Gastroesophageal sphincter (tissue), 4 donors: ENCODE data around the gene RGP1. TPM values are rescaled to one million over a fixed set of nuclear protein-coding genes. Genes with fewer than 3 reads are reported as not detected.
A peak's percentile ranks its signal among the peaks of the same experiment; 100 is the strongest.

ENCODE experiments used
- ATAC-seq: fragments of 150-250 bp; one replicate; pipeline ENCODE4 v1.9.1; 2016; ENCODE audit warnings: mild to moderate bottlenecking, moderate library complexity
- H3K27ac ChIP-seq, 4 donors: fragments of 200-600 bp; sonication (generic) in 3 of 4; 1 replicate in 3 of 4; 2 replicates in 1 of 4; pipeline ENCODE4 v1.5.1; 2016 to 2019
- H3K27me3 ChIP-seq: fragments of 200-600 bp; sonication (generic); one replicate; pipeline ENCODE4 v1.5.1; 2019
- H3K36me3 ChIP-seq, 2 donors: fragments of 200-600 bp; sonication (generic); one replicate each; pipeline ENCODE4 v1.5.1; 2019; ENCODE audit warnings: control low read depth in 1 of 2
- H3K4me1 ChIP-seq, 3 donors: fragments of 200-600 bp; sonication (generic); 1 replicate in 2 of 3; 2 replicates in 1 of 3; pipeline ENCODE4 v1.5.1; 2016 to 2019; ENCODE audit warnings: control low read depth in 2 of 3
- H3K4me3 ChIP-seq, 2 donors: fragments of 200-600 bp; sonication (generic); one replicate each; pipeline ENCODE4 v1.5.1; 2019; ENCODE audit warnings: mild to moderate bottlenecking in 1 of 2, moderate library complexity in 1 of 2
- H3K9me3 ChIP-seq, 3 donors: fragments of 200-600 bp; sonication (generic); one replicate each; pipeline ENCODE4 v1.5.1; 2017 to 2019; ENCODE audit warnings: control low read depth in 2 of 3
- EP300 ChIP-seq: sonication (generic); formaldehyde crosslinking; IDR thresholded peaks from one replicate; pipeline ENCODE4 v1.6.1; 2017; ENCODE audit warnings: antibody characterized with exemption, mild to moderate bottlenecking
- POLR2A ChIP-seq, 2 donors: fragments of 450-650 bp; IDR thresholded peaks; one replicate each; pipeline ENCODE4 v1.6.1; 2017; ENCODE audit warnings: antibody characterized with exemption in 2 of 2, mild to moderate bottlenecking in 2 of 2, moderate library complexity in 1 of 2
- POLR2AphosphoS5 ChIP-seq: sonication (generic); formaldehyde crosslinking; IDR thresholded peaks from one replicate; pipeline ENCODE4 v1.6.1; 2017; ENCODE audit warnings: antibody characterized with exemption
- WGBS, 2 donors: methylation state at CpG; one replicate each; pipeline ENCODE4 v1.1.5; 2018; ENCODE audit warnings: low coverage in 1 of 2; 5-methylcytosine and 5-hydroxymethylcytosine counted together
- total RNA-seq, 4 donors: library from RNA; depleted of rRNA; stranded (reverse); fragments of >200 nt; gene quantifications; one replicate each; pipeline ENCODE4 v1.1.0, GENCODE V29; 2016
- TF ChIP-seq, protein P1 (sequence below), 4 experiments: fragments of 200-600 bp in 2 of 4; fragments of 450-650 bp in 2 of 4; sonication (generic) in 1 of 4; IDR thresholded peaks; one replicate each; pipeline ENCODE4 v1.5.1; 2017 to 2019; ENCODE audit warnings: antibody characterized with exemption in 4 of 4, mild to moderate bottlenecking in 2 of 4, moderate library complexity in 2 of 4

RGP1 gene
- total RNA-seq, 4 donors from 2014 or later = 19.7 to 34.4 (median 23.4) TPM

DNA sequence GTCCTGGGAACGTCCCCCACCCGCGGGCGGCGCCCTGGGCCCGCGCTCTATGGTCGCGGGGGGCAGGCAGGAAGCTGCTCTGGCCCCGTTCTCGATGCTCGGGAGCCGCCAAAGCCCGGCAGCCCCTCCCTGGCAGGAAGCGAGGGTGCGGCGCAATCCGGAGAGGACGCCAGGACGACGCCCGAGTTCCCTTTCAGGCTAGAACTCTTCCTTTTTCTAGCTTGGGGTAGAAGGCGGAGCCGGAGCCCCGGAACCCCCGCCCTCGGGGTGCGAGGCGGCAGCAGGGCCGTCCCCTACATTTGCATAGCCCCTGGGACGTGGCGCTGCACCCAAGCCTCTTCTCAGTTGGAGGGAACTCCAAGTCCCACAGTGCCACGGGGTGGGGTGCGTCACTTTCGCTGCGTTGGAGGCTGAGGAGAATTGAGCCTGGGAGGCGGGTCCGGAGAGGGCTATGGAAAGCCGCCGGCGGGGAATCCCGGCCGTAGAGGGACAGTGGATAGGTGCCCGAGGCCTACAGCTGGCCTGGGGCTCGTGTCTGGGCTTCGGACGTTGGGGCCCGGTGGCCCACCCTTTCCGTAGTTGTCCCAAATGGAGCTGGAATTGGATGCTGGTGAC lies 16.8 kb upstream of the RGP1 start, which contains the start of the genes CREB3 and TLN1:
Gene CREB3, plus strand, starts transcription at position 482 of the 615 bp plus-strand sequence. Its CDS starts 107 bp downstream, at position 589.
Gene TLN1, minus strand, starts transcription at position 11 of the 615 bp plus-strand sequence. CDS start 6,501 bp downstream, outside the sequence.
- no peaks in the 10 kb centered on the region for H3K9me3 ChIP-seq
- H3K27me3 ChIP-seq = no peaks in the 10 kb centered on the region
- TF ChIP-seq EP300 (no peak), POLR2A (IDR thresholded peaks at IDR 0.05) (peak; percentile 28 to 36), POLR2AphosphoS5 (peak; percentile 92)
- TF ChIP-seq, protein P1, sequence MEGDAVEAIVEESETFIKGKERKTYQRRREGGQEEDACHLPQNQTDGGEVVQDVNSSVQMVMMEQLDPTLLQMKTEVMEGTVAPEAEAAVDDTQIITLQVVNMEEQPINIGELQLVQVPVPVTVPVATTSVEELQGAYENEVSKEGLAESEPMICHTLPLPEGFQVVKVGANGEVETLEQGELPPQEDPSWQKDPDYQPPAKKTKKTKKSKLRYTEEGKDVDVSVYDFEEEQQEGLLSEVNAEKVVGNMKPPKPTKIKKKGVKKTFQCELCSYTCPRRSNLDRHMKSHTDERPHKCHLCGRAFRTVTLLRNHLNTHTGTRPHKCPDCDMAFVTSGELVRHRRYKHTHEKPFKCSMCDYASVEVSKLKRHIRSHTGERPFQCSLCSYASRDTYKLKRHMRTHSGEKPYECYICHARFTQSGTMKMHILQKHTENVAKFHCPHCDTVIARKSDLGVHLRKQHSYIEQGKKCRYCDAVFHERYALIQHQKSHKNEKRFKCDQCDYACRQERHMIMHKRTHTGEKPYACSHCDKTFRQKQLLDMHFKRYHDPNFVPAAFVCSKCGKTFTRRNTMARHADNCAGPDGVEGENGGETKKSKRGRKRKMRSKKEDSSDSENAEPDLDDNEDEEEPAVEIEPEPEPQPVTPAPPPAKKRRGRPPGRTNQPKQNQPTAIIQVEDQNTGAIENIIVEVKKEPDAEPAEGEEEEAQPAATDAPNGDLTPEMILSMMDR (IDR thresholded peaks at IDR 0.05) = peak in 1 of 4 experiments; percentile 14
- peak within 1 kb of the TSS; percentile 97 to 100 (median 98) for H3K27ac ChIP-seq
- WGBS, 2 donors = no CpG with 5 or more reads among the region's 49 CpGs
- peak; percentile 89 for ATAC-seq
- H3K4me3 ChIP-seq = peak within 1 kb of the TSS; percentile 79 to 85
- H3K36me3 ChIP-seq = peaks cover 0 to 35% of the 10 kb centered on the region in 2 donors
- H3K4me1 ChIP-seq = peaks cover 0 to 74% (median 24%) of the 10 kb centered on the region in 3 donors

DNA sequence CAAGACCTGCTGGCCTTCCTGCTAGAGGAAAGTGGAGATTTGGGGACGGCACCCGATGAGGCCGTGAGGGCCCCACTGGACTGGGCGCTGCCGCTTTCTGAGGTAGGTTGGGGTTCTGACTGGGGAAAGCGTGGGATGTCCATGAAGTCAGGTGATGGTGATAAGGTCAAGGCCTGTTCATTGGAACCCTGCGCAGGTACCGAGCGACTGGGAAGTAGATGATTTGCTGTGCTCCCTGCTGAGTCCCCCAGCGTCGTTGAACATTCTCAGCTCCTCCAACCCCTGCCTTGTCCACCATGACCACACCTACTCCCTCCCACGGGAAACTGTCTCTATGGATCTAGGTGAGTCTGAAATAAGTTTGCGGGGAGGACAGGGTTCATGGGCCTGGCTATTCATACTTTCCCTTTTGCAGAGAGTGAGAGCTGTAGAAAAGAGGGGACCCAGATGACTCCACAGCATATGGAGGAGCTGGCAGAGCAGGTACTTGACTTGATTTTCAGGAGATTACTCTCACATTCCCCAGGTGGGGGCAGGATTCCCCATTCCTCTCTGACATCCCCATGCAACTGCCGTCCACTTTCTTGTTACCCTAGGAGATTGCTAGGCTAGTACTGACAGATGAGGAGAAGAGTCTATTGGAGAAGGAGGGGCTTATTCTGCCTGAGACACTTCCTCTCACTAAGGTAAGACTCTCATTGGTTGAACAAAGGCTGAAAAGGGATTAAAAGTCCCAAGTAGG lies 16.1 kb upstream of the RGP1 start:
- WGBS, 2 donors = 0% methylated on average over 2 to 3 of the region's 14 CpGs
- Histone ChIP-seq H3K9me3 (no peaks in the 10 kb centered on the region), H3K36me3 (peaks cover 0 to 42% of the 10 kb centered on the region in 2 donors), H3K4me1 (peaks cover 0 to 67% (median 24%) of the 10 kb centered on the region in 3 donors), H3K27ac (peak overlapping the region; percentile 97 to 100 (median 98)), H3K4me3 (peak overlapping the region; percentile 79 to 85), H3K27me3 (no peaks in the 10 kb centered on the region)
- TF ChIP-seq EP300 (no peak), POLR2A (IDR thresholded peaks at IDR 0.05) (no peak), POLR2AphosphoS5 (peak; percentile 11)
- TF ChIP-seq, protein P1 (IDR thresholded peaks at IDR 0.05) = no peak
- no peak for ATAC-seq

DNA sequence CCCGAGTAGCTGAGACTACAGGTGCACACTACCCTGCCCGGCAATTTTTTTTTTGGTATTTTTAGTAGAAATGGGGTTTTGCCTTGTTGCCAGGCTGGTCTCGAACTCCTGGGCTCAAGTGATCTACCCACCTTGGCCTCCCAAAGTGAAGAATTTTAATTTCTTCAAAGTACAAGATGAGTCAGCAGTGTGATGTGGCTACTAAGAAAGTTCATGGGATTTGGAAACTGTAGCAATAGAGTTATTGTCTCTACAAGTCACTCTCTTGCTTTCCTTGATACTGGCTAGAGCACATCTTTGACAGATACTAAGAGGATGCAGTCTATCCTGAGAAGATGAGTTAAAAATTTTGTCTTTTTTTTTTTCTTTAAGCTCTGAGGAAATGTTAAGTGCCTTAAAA lies 15.0 kb upstream of the RGP1 start:
- Histone ChIP-seq H3K4me3 (no peak overlapping the region), H3K27ac (peak overlapping the region in 3 of 4 donors; percentile 97 to 100 (median 98)), H3K9me3 (no peaks in the 10 kb centered on the region), H3K36me3 (peaks cover 0 to 53% of the 10 kb centered on the region in 2 donors), H3K27me3 (no peaks in the 10 kb centered on the region), H3K4me1 (peaks cover 0 to 56% (median 18%) of the 10 kb centered on the region in 3 donors)
- 94% methylated on average over 2 of the region's 3 CpGs; no CpG with 5 or more reads in 1 of the 2 donors for WGBS, 2 donors
- no peak for ATAC-seq
- TF ChIP-seq EP300 = no peak
- no peak for TF ChIP-seq POLR2A (IDR thresholded peaks at IDR 0.05)
- TF ChIP-seq, protein P1 (IDR thresholded peaks at IDR 0.05) = no peak
- TF ChIP-seq POLR2AphosphoS5 = no peak

DNA sequence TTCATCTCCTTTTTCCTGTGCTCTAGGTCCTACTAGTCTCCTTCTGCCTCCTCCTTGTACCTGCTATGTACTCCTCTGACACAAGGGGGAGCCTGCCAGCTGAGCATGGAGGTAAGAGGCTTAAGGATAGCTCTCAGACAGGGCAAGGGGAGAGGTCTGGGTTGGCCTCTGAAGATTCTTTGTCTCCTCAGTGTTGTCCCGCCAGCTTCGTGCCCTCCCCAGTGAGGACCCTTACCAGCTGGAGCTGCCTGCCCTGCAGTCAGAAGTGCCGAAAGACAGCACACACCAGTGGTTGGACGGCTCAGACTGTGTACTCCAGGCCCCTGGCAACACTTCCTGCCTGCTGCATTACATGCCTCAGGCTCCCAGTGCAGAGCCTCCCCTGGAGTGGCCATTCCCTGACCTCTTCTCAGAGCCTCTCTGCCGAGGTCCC lies 12.9 kb upstream of the RGP1 start:
- no peak for ATAC-seq
- H3K36me3 ChIP-seq = peaks cover 0 to 74% of the 10 kb centered on the region in 2 donors

More for the DNA sequence above, 12.9 kb upstream of the RGP1 start:
- WGBS, 2 donors = 0% methylated on average over 2 of the region's 5 CpGs; no CpG with 5 or more reads in 1 of the 2 donors
- peak overlapping the region in 3 of 4 donors; percentile 45 to 98 (median 59) for H3K27ac ChIP-seq
- H3K4me1 ChIP-seq = peaks cover 0 to 35% (median 8%) of the 10 kb centered on the region in 3 donors
- TF ChIP-seq POLR2AphosphoS5 (no peak), EP300 (no peak), POLR2A (IDR thresholded peaks at IDR 0.05) (no peak)
- TF ChIP-seq, protein P1 (IDR thresholded peaks at IDR 0.05) = peak in 3 of 4 experiments; percentile 73 to 83 (median 82)
- H3K27me3 ChIP-seq = no peaks in the 10 kb centered on the region
- H3K4me3 ChIP-seq = no peak overlapping the region
- H3K9me3 ChIP-seq = no peaks in the 10 kb centered on the region
